ENCODE results near the gene BCAR1. TPM values are rescaled to one million over a fixed set of nuclear protein-coding genes. Genes with fewer than 3 reads are reported as not detected.
"Not testable (repeated sequence)": the region's sequence is repeated elsewhere in the genome, so short reads cannot be mapped to it uniquely, and the experiment has no call there.

BCAR1 gene
- total RNA-seq, 2 experiments from 2014 or later = 0.67 to 0.81 TPM

DNA sequence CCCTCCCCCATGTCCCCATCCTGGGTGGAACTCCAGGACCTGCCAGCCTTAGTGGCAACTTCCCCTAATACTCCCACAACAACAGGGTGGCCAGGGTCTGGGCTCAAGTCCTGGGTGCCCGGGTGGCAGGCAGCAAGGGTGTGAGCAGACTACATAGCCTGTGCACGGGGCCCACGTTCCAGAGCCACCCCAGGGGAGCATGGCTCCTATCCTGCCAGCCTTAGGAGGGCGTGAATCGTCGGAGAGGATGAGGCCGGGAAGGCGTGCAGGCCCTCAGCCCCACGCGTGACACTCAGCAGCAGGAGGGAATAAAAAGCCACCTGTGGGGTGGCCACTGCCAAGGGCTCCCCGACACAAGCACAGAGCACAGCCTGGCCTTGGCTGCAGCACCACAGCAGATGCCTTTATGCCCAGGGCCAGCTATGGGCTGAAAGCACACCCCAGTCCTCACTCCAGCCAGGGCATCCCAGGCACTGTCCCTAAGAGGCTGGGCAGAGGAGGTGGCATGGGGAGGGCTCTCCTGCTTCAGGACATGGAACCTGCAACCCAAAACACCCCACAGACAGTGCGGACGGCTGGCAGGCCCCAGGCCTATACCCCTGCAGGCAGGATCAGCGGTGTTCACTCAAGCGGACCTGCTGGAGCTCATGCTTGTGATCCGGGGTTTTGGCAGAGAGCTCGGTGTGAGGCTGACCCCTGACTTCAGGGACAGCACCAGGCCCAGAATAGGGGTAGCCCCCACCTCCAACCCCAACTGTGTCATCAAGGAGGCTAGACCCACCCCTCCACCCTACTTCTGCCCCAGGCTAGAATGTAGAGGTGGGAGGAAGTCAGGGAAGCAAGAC, 2.7 kb downstream of the BCAR1 start:
- H3K4me3 Mint-ChIP-seq = no peak overlapping the region
- peaks cover 3% of the 10 kb centered on the region for H3K4me1 Mint-ChIP-seq (ENCODE audit: low read depth)
- peaks cover 24% of the 10 kb centered on the region for H3K27me3 Mint-ChIP-seq (ENCODE audit: low read depth)
- H3K9me3 Mint-ChIP-seq = no peaks in the 10 kb centered on the region
- CTCF ChIA-PET = interaction anchor here (0.7 kb wide), 1 partner anchor 15 kb away, joined by 3 read pairs; no protein-coding TSS in a partner anchor
- no peaks in the 10 kb centered on the region for H3K36me3 Mint-ChIP-seq (ENCODE audit: low read depth)
- H3K27ac Mint-ChIP-seq = no peak overlapping the region
- intact Hi-C loops (cut with micrococcal nuclease) = loop anchor here (5.0 kb wide), 1 partner anchor 79 kb away; no protein-coding TSS in a partner anchor
- no peak for DNase-seq

- DNase-seq = no peak
- no peaks in the 10 kb centered on the region for H3K36me3 Mint-ChIP-seq (ENCODE audit: low read depth)
- no peaks in the 10 kb centered on the region for H3K9me3 Mint-ChIP-seq
Measured at GRCh38 chr16:75248142-75248535, 3.3 kb downstream of the BCAR1 start.

DNA sequence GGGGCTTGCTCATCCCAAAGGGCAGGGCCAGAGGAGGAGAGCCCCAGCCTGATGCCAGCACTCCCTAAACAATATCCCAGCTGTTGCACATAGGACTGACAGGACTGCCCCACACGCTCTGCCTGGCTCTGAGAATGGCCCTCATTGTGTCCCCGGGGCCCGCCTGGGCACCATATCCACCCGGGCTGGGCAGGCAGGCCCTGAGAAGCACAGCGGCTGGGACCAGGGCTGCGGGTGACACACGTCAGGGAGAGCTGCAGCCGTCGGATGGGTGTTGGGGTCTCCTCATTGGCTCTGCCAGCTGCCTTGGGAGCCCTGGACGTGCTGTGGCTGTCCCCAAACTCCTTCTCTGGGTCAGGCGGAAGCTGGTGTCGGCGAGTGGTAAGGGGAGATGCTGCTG, 4.2 kb downstream of the BCAR1 start:
- intact Hi-C loops (cut with micrococcal nuclease) = loop anchor here (5.0 kb wide), 1 partner anchor 80 kb away; no protein-coding TSS in a partner anchor
- Mint-ChIP-seq H3K9me3 (no peaks in the 10 kb centered on the region), H3K4me3 (no peak overlapping the region), H3K36me3 (ENCODE audit: low read depth) (no peaks in the 10 kb centered on the region), H3K27me3 (ENCODE audit: low read depth) (peaks cover 14% of the 10 kb centered on the region), H3K27ac (no peak overlapping the region), H3K4me1 (ENCODE audit: low read depth) (peaks cover 3% of the 10 kb centered on the region)
- DNase-seq = no peak
- CTCF ChIA-PET = interaction anchor here (0.9 kb wide), 1 partner anchor 14 kb away, joined by 4 read pairs; no protein-coding TSS in a partner anchor

More at GRCh38 chr16:75248142-75248535, 3.3 kb downstream of the BCAR1 start:
- Mint-ChIP-seq H3K4me1 (ENCODE audit: low read depth) (peaks cover 3% of the 10 kb centered on the region), H3K27me3 (ENCODE audit: low read depth) (peaks cover 19% of the 10 kb centered on the region), H3K27ac (no peak overlapping the region), H3K4me3 (no peak overlapping the region)
- intact Hi-C loops (cut with micrococcal nuclease) = loop anchor here (5.0 kb wide), 1 partner anchor 79 kb away; no protein-coding TSS in a partner anchor
- CTCF ChIA-PET = no interaction called here

DNA sequence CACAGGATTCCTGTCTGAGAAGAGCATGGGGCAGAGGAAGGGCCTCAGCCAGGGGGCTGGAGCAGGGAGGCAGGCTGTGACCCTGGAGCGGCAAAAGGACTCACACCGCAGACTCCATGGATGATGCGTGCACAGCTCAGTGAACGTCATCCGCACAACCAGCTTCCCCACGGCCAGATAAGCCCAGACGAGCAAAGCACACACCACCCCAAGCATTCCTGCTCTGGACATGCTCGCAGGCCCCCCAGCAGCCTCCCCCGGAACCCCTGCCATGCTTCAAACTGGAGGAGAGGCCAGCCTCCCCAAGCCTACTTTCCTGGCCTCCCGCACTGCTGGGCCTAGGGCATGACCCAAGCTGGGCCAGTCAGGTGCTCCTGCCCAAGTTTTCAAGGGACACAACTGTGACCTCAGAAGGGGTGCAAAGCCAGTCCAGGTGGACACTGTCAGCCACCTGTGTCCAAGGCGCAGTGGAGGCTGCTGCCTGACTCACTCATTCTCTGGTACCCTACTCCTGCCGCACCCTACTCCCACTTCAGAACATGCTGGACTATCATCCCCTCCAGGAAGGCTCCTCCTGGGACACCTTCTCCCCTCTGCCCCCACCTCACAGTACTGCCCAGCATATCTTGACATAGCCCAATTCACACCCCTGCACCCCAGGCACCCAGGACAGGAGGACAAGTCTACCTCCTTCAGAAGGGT, 4.8 kb downstream of the BCAR1 start:
- no peak for DNase-seq
- Mint-ChIP-seq H3K27me3 (ENCODE audit: low read depth) (peaks cover 8% of the 10 kb centered on the region), H3K9me3 (no peaks in the 10 kb centered on the region), H3K4me1 (ENCODE audit: low read depth) (peaks cover 3% of the 10 kb centered on the region), H3K4me3 (no peak overlapping the region), H3K27ac (no peak overlapping the region), H3K36me3 (ENCODE audit: low read depth) (no peaks in the 10 kb centered on the region)
- CTCF ChIA-PET = interaction anchor here (0.9 to 1.6 kb wide), 2 partner anchors 13 kb away, joined by 4 to 6 read pairs; no protein-coding TSS in a partner anchor
- intact Hi-C loops (cut with micrococcal nuclease) = loop anchor here (5.0 kb wide), 1 partner anchor 81 kb away; no protein-coding TSS in a partner anchor

DNA sequence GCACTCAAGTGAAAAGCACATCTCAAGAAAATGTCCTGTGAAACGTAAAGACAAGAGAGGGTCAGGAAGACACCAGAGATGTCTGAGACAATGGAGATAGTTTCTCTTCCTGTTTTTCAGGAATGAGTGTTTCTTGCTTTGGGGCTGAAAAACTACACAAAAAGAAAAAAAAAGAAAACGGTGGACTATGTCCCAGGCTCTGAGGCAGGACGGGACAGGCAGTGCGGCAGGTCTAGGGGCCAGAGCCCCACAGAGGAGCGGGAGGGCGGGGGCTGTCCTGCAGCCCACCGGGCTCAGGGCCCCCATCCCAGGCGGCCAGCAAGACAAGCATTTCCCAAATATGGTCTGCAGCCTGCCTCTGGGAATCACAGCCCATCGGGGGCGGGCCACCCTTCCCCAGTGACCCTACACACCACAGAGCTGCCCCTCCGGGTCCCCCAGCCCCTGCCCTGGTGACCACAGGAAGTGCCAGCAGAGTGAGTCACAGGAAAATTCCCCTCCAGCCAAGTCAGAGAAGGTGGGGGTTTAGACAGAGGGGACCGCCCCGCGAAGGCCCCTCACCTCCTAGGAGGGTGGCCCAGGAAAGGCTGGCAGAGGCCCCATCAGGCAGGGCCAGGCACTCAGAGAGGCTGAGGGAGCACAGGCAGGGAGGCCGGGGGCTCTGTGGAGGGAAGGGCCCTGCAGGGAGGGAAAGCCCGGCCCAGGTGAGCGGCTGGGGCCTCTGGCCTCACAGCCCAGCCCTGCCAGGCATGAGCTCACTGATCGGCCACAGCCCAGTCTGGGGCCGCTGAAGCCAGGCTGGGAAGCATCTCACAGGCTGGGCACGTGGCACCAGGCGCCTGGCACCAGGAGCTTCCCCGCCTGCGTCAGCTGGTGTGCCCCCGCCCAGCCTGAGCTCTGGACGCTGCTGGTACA, 6.3 kb downstream of the BCAR1 start:
- CTCF ChIA-PET = interaction anchor here (1.6 kb wide), 1 partner anchor 11 kb away, joined by 6 read pairs; no protein-coding TSS in a partner anchor
- peaks cover 3% of the 10 kb centered on the region for H3K27me3 Mint-ChIP-seq (ENCODE audit: low read depth)
- intact Hi-C loops (cut with micrococcal nuclease) = loop anchor here (5.0 kb wide), 1 partner anchor 82 kb away; no protein-coding TSS in a partner anchor
- no peaks in the 10 kb centered on the region for H3K4me1 Mint-ChIP-seq (ENCODE audit: low read depth)
- H3K4me3 Mint-ChIP-seq = no peak overlapping the region
- no peak overlapping the region for H3K27ac Mint-ChIP-seq
- H3K9me3 Mint-ChIP-seq = no peaks in the 10 kb centered on the region
- no peaks in the 10 kb centered on the region for H3K36me3 Mint-ChIP-seq (ENCODE audit: low read depth)
- no peak for DNase-seq

GRCh38 chr16:75244225-75244809, 7.1 kb downstream of the BCAR1 start:
- DNase-seq = no peak

GRCh38 chr16:75243667-75244224, 7.7 kb downstream of the BCAR1 start:
- Mint-ChIP-seq H3K27ac (no peak overlapping the region), H3K4me3 (no peak overlapping the region), H3K27me3 (ENCODE audit: low read depth) (no peaks in the 10 kb centered on the region), H3K9me3 (no peaks in the 10 kb centered on the region), H3K4me1 (ENCODE audit: low read depth) (no peaks in the 10 kb centered on the region), H3K36me3 (ENCODE audit: low read depth) (no peaks in the 10 kb centered on the region)
- DNase-seq = no peak
- intact Hi-C loops (cut with micrococcal nuclease) = no loop called here
- CTCF ChIA-PET = interaction anchor here (0.9 to 1.1 kb wide), 2 partner anchors 10 to 44 kb away, joined by 3 to 4 read pairs; no protein-coding TSS in a partner anchor

More at GRCh38 chr16:75244225-75244809, 7.1 kb downstream of the BCAR1 start:
- CTCF ChIA-PET = no interaction called here
- intact Hi-C loops (cut with micrococcal nuclease) = no loop called here
- Mint-ChIP-seq H3K36me3 (ENCODE audit: low read depth) (no peaks in the 10 kb centered on the region), H3K4me1 (ENCODE audit: low read depth) (no peaks in the 10 kb centered on the region), H3K9me3 (no peaks in the 10 kb centered on the region), H3K27ac (no peak overlapping the region), H3K4me3 (no peak overlapping the region), H3K27me3 (ENCODE audit: low read depth) (no peaks in the 10 kb centered on the region)

DNA sequence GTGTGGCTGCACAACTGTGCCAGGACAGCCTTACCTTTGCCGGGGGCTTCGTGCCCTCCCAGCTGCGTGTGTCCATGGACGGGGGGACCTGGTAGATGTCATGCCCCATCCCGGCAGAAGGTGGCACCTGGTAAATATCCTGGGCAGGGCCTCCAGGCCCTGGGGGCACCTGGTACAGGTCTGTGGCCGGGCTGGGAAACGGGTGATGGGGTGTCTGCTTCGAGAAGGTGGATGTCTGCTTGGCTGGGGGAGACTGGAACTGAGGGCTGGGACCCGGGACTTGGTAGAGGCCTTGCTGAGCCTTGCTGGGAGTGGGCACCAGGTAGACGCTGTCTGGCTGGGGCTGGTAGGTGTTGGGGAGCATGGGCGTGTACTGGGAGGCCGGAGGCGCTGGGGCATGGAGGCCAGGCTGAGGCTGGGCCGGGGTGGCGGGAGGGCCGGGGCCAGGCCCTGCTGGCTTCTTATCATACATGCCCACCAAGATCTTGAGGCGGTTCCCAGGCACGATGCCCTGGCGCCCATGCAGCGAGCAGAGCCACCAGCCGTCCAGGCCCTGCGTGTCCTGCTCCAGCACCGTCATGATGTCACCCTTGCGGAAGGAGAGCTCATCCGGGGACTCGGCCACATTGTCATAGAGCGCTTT, 8.9 kb downstream of the BCAR1 start:
- H3K4me3 Mint-ChIP-seq; H3K27me3 Mint-ChIP-seq (ENCODE audit: low read depth); DNase-seq; H3K4me1 Mint-ChIP-seq (ENCODE audit: low read depth); H3K9me3 Mint-ChIP-seq; intact Hi-C loops (cut with micrococcal nuclease); H3K36me3 Mint-ChIP-seq (ENCODE audit: low read depth); H3K27ac Mint-ChIP-seq: not testable (repeated sequence)
- CTCF ChIA-PET = interaction anchor here (0.9 kb wide), 1 partner anchor 9 kb away, joined by 3 read pairs; no protein-coding TSS in a partner anchor

DNA sequence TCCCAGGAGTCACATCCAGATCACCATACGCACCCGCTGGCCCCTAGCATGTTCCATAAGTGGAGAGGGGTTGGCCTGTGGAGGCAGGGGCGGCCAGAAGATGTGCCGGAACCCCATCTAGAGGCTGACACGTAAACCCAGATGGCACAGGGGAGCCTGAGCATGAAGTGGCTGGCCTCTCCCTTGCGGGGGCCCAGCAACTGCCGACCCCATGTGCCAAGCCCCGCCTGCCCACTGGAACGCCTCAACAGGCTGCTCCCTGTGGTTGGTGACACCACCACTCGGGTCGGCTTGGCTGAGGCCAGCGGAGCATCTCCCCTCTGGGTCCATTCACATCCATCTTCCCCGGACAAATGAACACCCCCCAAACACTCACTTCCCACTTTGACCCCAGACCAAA, 9.5 kb downstream of the BCAR1 start:
- intact Hi-C loops (cut with micrococcal nuclease) = no loop called here
- no peaks in the 10 kb centered on the region for H3K27me3 Mint-ChIP-seq (ENCODE audit: low read depth)
- no peak overlapping the region for H3K4me3 Mint-ChIP-seq
- CTCF ChIA-PET = no interaction called here
- H3K27ac Mint-ChIP-seq = no peak overlapping the region
- H3K9me3 Mint-ChIP-seq = no peaks in the 10 kb centered on the region
- H3K4me1 Mint-ChIP-seq (ENCODE audit: low read depth) = no peaks in the 10 kb centered on the region
- H3K36me3 Mint-ChIP-seq (ENCODE audit: low read depth) = no peaks in the 10 kb centered on the region
- DNase-seq = no peak

GRCh38 chr16:75241412-75241811, 10.0 kb downstream of the BCAR1 start:
- Mint-ChIP-seq H3K4me3 (no peak overlapping the region), H3K27ac (no peak overlapping the region), H3K9me3 (no peaks in the 10 kb centered on the region), H3K4me1 (ENCODE audit: low read depth) (no peaks in the 10 kb centered on the region), H3K36me3 (ENCODE audit: low read depth) (no peaks in the 10 kb centered on the region), H3K27me3 (ENCODE audit: low read depth) (no peaks in the 10 kb centered on the region)
- CTCF ChIA-PET = no interaction called here
- intact Hi-C loops (cut with micrococcal nuclease) = no loop called here
- no peak for DNase-seq

- H3K27me3 Mint-ChIP-seq (ENCODE audit: low read depth); H3K36me3 Mint-ChIP-seq (ENCODE audit: low read depth); DNase-seq; CTCF ChIA-PET; intact Hi-C loops (cut with micrococcal nuclease); H3K4me3 Mint-ChIP-seq; H3K4me1 Mint-ChIP-seq (ENCODE audit: low read depth); H3K9me3 Mint-ChIP-seq; H3K27ac Mint-ChIP-seq: not testable (repeated sequence)
Measured at GRCh38 chr16:75240633-75241032, 10.8 kb downstream of the BCAR1 start.
